IPS-11a (cell line): ENCODE data around the gene CUTA.
"Not testable (repeated sequence)": the region's sequence is repeated elsewhere in the genome, so short reads cannot be mapped to it uniquely, and the experiment has no call there.

Experiments used
- H3K4me3 ChIP-seq: one replicate; pipeline ENCODE4 v1.5.1; 2013; ENCODE audit warnings: low read depth, low read length, control low read depth

The CUTA gene

DNA sequence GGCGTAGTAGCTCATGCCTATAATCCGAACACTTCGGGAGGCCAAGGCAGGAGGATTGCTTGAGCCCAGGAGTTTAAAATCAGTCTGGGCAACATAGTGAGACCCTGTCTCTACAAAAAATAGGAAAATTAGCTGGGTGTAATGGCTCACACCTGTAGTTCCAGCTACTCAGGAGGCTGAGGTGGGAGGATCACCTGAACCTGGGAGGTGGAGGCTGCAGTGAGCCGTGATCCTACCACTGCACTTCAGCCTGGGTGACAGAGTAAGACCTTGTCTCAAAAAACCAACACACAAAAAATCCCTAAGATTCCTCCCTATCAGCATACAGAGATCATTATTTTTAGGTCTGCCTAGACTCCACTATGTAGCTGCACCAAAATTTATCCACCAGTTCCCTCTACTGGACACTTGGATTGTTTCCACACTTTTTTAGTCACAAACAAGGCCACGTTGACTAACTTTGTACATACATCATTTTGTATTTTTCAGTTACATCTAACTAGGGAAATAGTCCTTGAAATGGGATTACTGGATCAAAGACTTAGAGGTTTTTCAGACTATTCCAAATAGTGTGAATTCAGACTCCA is 10.7 kb downstream of the CUTA start:
- no peak overlapping the region for H3K4me3 ChIP-seq

DNA sequence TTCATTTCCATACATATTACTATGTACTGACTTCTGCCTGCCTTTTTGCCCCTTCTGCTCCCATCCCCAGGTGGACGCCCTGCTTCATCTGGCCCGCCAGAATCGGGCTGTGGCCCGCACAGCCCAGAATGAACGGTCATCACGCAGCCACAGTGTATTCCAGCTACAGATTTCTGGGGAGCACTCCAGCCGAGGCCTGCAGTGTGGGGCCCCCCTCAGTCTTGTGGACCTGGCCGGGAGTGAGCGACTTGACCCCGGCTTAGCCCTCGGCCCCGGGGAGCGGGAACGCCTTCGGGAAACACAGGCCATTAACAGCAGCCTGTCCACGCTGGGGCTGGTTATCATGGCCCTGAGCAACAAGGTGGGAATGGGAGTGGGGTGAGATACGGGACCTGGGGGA is 11.8 kb downstream of the CUTA start:
- H3K4me3 ChIP-seq, result no peak overlapping the region

- H3K4me3 ChIP-seq, result no peak overlapping the region
Measured at GRCh38 chr6:33405386-33405940, 12.4 kb downstream of the CUTA start.

DNA sequence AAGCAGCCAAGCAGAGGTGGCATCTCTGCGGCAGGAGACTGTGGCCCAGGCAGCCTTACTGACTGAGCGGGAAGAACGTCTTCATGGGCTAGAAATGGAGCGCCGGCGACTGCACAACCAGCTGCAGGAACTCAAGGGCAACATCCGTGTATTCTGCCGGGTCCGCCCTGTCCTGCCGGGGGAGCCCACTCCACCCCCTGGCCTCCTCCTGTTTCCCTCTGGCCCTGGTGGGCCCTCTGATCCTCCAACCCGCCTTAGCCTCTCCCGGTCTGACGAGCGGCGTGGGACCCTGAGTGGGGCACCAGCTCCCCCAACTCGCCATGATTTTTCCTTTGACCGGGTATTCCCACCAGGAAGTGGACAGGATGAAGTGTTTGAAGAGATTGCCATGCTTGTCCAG is 13.0 kb downstream of the CUTA start:
- no peak overlapping the region for H3K4me3 ChIP-seq

DNA sequence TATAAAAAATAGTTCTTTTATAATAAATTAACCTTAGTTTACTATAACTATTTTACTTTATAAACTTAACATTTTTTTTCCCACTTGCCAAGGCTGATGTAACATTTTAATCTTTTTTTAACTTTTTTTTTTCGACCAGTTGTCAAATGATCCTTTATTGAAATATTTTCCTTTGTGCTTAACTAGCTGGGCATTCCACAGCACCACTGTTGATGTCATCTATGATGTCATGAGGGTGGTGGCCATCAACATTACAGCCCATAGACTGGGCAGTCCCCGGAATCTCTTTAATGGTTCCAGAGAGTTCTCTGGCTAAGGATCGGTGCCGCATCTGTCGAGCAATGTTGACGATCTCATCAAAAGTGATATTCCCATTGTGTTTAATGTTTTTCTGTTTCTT is 18.0 kb downstream of the CUTA start:
- not testable (repeated sequence) for H3K4me3 ChIP-seq

GRCh38 chr6:33398601-33399000 is 19.3 kb downstream of the CUTA start:
- not testable (repeated sequence) for H3K4me3 ChIP-seq

- H3K4me3 ChIP-seq, result no peak overlapping the region
Measured at GRCh38 chr6:33397541-33397940, 20.4 kb downstream of the CUTA start.

GRCh38 chr6:33392979-33393378 is 24.9 kb downstream of the CUTA start:
- no peak overlapping the region for H3K4me3 ChIP-seq

- peak overlapping the region; percentile 96 for H3K4me3 ChIP-seq
Measured at GRCh38 chr6:33392595-33392948, 25.3 kb downstream of the CUTA start.

- H3K4me3 ChIP-seq, result peak overlapping the region; percentile 96
Measured at GRCh38 chr6:33391922-33392594, 25.8 kb downstream of the CUTA start.

DNA sequence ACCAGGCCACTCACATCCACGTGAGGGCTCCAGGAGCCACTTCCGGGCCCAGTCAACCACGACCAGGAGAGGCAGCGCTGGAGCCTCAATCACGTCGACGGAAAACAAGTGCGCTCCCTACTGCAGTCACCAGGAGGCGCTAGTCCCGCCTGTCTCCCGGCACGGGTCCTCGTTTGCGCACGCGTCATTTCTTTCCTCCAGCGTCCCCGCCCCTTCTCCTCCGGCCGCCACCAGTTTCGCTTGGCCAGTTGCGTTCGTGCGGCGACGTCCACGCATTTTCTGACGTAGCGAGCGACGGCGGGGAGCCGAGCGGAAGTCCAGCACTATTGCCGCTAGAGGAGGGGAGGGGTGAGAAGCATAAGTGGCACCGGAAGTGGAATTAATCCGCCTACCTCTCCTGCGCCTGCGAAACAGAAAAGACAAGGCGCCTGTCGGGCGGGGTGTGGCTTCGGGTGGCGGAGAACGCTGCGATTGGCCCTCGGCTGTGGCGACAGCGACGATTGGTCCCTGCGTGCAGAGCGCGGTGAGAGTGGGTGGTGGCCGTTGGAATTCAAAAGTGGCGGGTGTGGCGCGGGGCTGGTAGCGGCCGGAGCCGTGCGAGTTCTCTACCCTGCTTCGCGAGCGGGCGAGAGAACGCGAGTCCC is 26.5 kb downstream of the CUTA start, which contains the start of gene KIFC1:
Gene KIFC1 (plus strand): TSS at position 546 of the 644 bp plus-strand sequence. CDS start 163 bp downstream, outside the sequence.
- H3K4me3 ChIP-seq, result peak within 1 kb of the TSS; percentile 96

GRCh38 chr6:33390767-33391277 is 27.1 kb downstream of the CUTA start:
- H3K4me3 ChIP-seq, result peak overlapping the region; percentile 0

DNA sequence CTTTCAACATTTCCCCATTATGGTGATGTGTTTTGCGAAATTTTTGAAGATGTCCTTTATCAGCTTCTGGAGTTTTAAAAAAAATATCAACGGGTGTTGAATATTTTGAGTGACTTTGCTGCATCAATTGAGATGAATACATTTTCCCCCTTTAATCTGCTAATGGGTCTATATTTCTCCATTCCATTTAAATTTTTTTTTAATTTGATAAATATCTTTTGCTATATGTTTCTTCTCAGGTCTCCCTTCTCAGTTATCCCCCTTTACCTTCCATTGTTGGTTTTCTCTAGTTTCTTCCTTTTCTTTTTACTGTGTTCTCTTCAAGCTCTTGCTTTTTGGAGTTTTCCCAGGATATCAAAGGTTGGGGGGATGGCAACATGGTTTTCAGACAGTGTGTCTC is 27.7 kb downstream of the CUTA start:
- H3K4me3 ChIP-seq, result no peak overlapping the region

GRCh38 chr6:33384581-33385020 is 33.3 kb downstream of the CUTA start:
- H3K4me3 ChIP-seq, result no peak overlapping the region

- H3K4me3 ChIP-seq, result no peak overlapping the region
Measured at GRCh38 chr6:33383427-33384185, 34.3 kb downstream of the CUTA start.

DNA sequence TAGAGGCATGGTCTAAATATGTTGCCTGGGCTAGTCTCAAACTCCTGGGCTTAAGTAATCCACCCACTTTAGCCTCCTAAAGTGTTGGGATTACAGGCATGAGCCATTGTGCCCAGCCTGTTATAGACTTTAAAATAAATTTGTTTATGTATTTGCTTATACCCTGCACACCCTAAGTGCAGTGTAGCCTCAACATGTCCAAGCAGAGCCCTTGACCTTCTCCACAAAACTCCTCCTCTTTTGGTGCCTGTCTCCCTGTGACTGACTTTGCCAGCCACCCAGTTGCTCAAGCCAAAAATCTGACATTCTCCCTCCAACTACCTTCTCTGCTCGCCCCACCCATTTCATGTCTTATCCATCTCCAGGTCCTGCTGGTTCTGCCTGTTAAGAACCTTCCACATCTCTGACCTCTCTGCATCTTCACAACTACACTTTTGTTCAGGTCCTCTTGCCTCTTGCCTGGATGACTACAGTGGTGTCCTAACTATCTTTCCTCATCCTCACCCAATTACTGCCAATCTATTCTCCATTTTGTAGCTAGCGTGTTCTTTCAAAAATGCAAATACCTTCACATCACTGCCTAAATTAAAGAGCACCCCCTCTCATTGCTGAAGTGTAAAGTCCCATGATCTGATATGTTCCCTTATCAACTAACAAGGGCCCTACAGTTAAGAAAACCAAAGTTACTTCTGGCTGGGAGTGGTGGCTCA is 37.5 kb downstream of the CUTA start:
- H3K4me3 ChIP-seq, result no peak overlapping the region

GRCh38 chr6:33379184-33379583 is 38.7 kb downstream of the CUTA start:
- not testable (repeated sequence) for H3K4me3 ChIP-seq

- H3K4me3 ChIP-seq, result no peak overlapping the region
Measured at GRCh38 chr6:33377171-33377570, 40.7 kb downstream of the CUTA start.

GRCh38 chr6:33375143-33375671 is 42.7 kb downstream of the CUTA start:
- H3K4me3 ChIP-seq, result no peak overlapping the region
